ENCODE results near the gene VHLL. TPM values are rescaled to one million over a fixed set of nuclear protein-coding genes. Genes with fewer than 3 reads are reported as not detected.
"Not testable (repeated sequence)": the region's sequence is repeated elsewhere in the genome, so short reads cannot be mapped to it uniquely, and the experiment has no call there.

VHLL gene
- total RNA-seq (not detected in 2 replicates), polyA plus RNA-seq (not detected in 2 replicates), polyA minus RNA-seq (ENCODE audit: low replicate concordance) (not detected in 2 replicates)
- polyA plus RNA-seq (2012), result not detected in 2 replicates

DNA sequence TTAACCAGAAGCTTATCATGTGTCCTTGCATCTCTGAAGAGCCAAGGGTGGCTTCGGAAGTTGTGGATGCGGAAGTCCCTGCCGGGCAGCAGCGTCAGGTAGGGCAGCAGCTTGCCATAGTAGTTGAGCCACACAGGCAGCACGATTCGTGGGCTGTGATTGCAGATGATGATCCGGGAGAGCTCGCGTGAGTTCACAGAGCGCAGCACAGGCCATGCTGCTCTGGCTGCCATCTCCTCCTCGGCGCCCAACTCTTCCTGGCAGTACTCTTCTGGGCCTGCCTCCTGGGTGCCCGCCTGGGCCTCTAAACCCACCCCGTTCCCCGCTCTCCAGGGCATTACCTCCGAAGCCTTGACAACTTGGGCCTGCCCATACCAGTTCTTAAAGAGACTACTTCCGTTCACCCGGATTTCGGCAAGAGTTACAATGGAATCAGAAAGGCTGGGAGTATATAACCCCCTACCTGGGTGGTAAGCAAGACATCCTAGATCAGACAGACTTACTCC, at the start of gene VHLL:
VHLL (minus strand) TSS at position 456 of the 506 bp plus-strand sequence; CDS start at position 338, 118 bp downstream.
- H3K9me3 ChIP-seq (ENCODE audit: control insufficient read depth, insufficient read depth, low read depth, low read length), result no peaks in the 10 kb centered on the region
- no peak within 1 kb of the TSS for H2AFZ ChIP-seq (ENCODE audit: low read length)
- no peak within 1 kb of the TSS for H3K27ac ChIP-seq (ENCODE audit: insufficient read depth, low read length)
- peaks cover 6% of the 10 kb centered on the region for H3K79me2 ChIP-seq (ENCODE audit: control insufficient read depth, insufficient read depth, low read length)
- no peak for TF ChIP-seq EZH2 (IDR thresholded peaks at IDR 0.05; ENCODE audit: low read length, missing control alignments)
- TF ChIP-seq, protein P1, sequence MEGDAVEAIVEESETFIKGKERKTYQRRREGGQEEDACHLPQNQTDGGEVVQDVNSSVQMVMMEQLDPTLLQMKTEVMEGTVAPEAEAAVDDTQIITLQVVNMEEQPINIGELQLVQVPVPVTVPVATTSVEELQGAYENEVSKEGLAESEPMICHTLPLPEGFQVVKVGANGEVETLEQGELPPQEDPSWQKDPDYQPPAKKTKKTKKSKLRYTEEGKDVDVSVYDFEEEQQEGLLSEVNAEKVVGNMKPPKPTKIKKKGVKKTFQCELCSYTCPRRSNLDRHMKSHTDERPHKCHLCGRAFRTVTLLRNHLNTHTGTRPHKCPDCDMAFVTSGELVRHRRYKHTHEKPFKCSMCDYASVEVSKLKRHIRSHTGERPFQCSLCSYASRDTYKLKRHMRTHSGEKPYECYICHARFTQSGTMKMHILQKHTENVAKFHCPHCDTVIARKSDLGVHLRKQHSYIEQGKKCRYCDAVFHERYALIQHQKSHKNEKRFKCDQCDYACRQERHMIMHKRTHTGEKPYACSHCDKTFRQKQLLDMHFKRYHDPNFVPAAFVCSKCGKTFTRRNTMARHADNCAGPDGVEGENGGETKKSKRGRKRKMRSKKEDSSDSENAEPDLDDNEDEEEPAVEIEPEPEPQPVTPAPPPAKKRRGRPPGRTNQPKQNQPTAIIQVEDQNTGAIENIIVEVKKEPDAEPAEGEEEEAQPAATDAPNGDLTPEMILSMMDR (conservative IDR thresholded peaks at IDR 0.05 in 1 of 2, IDR thresholded peaks at IDR 0.05 in 1 of 2; ENCODE audit: low read depth in 1 of 2, low read length in 2 of 2), result no peak
- no peaks in the 10 kb centered on the region for H3K27me3 ChIP-seq (ENCODE audit: control insufficient read depth, insufficient read depth, low read length)
- peaks cover 6% of the 10 kb centered on the region for H3K4me1 ChIP-seq (ENCODE audit: control insufficient read depth, extremely low read depth, insufficient read depth, low read length)
- H3K36me3 ChIP-seq (ENCODE audit: control insufficient read depth, insufficient read depth, low read length), result no peaks in the 10 kb centered on the region
- no peak for DNase-seq (ENCODE audit: low read depth in 2 of 2)
- no peaks in the 10 kb centered on the region for H4K20me1 ChIP-seq (ENCODE audit: control insufficient read depth, extremely low read depth, insufficient read depth, low read length)
- no peak within 1 kb of the TSS for H3K4me3 ChIP-seq (replicated peaks in 1 of 4; ENCODE audit: control extremely low read depth in 1 of 4, insufficient read depth in 1 of 4, low read depth in 3 of 4, low read length in 4 of 4)
- no peak within 1 kb of the TSS for H3K4me2 ChIP-seq (ENCODE audit: extremely low read depth, insufficient read depth, low read length)
- H3K9ac ChIP-seq (ENCODE audit: insufficient read depth, low read length), result no peak within 1 kb of the TSS

DNA sequence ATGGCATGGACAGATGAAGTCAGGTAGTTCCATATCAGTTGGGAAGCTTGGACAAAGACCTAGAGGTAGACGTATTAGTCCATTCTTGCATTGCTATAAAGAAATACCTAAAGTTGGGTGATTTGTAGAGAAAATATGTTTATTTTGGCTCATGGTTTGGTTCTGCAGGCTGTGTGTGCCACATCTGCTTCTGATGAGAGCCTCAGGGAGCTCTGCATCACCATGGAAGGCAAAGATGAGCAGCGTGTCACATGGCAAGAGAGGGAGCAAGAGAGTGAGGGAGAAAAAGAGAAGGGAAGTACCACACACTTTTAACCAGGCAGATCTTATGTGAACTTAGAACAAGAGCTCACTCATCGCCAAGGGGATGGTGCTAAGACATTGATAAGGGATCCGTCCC, 48.2 kb upstream of the VHLL start:
- Histone ChIP-seq H3K4me3 (replicated peaks in 1 of 4; ENCODE audit: control extremely low read depth in 1 of 4, insufficient read depth in 1 of 4, low read depth in 3 of 4, low read length in 4 of 4) (no peak overlapping the region), H3K4me2 (ENCODE audit: extremely low read depth, insufficient read depth, low read length) (no peak overlapping the region), H3K79me2 (ENCODE audit: control insufficient read depth, insufficient read depth, low read length) (no peaks in the 10 kb centered on the region), H4K20me1 (ENCODE audit: control insufficient read depth, extremely low read depth, insufficient read depth, low read length) (no peaks in the 10 kb centered on the region), H3K27me3 (ENCODE audit: control insufficient read depth, insufficient read depth, low read length) (peaks cover 17% of the 10 kb centered on the region), H3K4me1 (ENCODE audit: control insufficient read depth, extremely low read depth, insufficient read depth, low read length) (peaks cover 3% of the 10 kb centered on the region), H3K9me3 (ENCODE audit: control insufficient read depth, insufficient read depth, low read depth, low read length) (no peaks in the 10 kb centered on the region), H3K27ac (ENCODE audit: insufficient read depth, low read length) (no peak overlapping the region), H3K36me3 (ENCODE audit: control insufficient read depth, insufficient read depth, low read length) (no peaks in the 10 kb centered on the region), H3K9ac (ENCODE audit: insufficient read depth, low read length) (no peak overlapping the region), H2AFZ (ENCODE audit: low read length) (no peak overlapping the region)
- DNase-seq (ENCODE audit: low read depth in 2 of 2), result peak; percentile 18 to 57
- TF ChIP-seq, protein P1 (conservative IDR thresholded peaks at IDR 0.05 in 1 of 2, IDR thresholded peaks at IDR 0.05 in 1 of 2; ENCODE audit: low read depth in 1 of 2, low read length in 2 of 2), result no peak
- no peak for TF ChIP-seq EZH2 (IDR thresholded peaks at IDR 0.05; ENCODE audit: low read length, missing control alignments)

DNA sequence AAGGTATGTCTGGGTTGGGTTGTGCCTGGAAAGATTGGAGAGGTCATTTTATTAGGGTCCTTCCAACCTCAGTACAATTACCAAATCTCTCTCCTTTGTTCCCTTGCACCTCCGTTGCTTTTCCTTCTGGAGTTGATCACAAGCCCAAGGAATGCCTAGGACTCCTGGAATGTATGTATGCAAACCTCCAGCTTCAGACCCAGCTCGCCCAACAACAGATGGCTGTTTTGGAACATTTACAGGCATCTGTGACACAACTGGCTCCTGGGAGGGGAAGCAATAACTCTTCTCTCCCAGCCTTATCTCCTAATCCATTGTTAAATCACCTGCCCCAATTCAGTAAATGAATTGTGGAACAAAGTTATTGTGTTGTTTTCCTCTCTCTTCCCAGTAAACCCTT, 47.5 kb upstream of the VHLL start:
- peaks cover 13% of the 10 kb centered on the region for H3K27me3 ChIP-seq (ENCODE audit: control insufficient read depth, insufficient read depth, low read length)
- H3K79me2 ChIP-seq (ENCODE audit: control insufficient read depth, insufficient read depth, low read length), result no peaks in the 10 kb centered on the region
- no peak overlapping the region for H3K9ac ChIP-seq (ENCODE audit: insufficient read depth, low read length)
- no peak overlapping the region for H3K27ac ChIP-seq (ENCODE audit: insufficient read depth, low read length)
- TF ChIP-seq EZH2 (IDR thresholded peaks at IDR 0.05; ENCODE audit: low read length, missing control alignments), result no peak
- TF ChIP-seq, protein P1 (conservative IDR thresholded peaks at IDR 0.05 in 1 of 2, IDR thresholded peaks at IDR 0.05 in 1 of 2; ENCODE audit: low read depth in 1 of 2, low read length in 2 of 2), result no peak
- H3K9me3 ChIP-seq (ENCODE audit: control insufficient read depth, insufficient read depth, low read depth, low read length), result no peaks in the 10 kb centered on the region
- DNase-seq (ENCODE audit: low read depth in 2 of 2), result peak in 1 of 2 donors; percentile 66
- H3K4me2 ChIP-seq (ENCODE audit: extremely low read depth, insufficient read depth, low read length), result no peak overlapping the region
- peaks cover 3% of the 10 kb centered on the region for H3K4me1 ChIP-seq (ENCODE audit: control insufficient read depth, extremely low read depth, insufficient read depth, low read length)
- H3K4me3 ChIP-seq (replicated peaks in 1 of 4; ENCODE audit: control extremely low read depth in 1 of 4, insufficient read depth in 1 of 4, low read depth in 3 of 4, low read length in 4 of 4), result no peak overlapping the region
- H3K36me3 ChIP-seq (ENCODE audit: control insufficient read depth, insufficient read depth, low read length), result no peaks in the 10 kb centered on the region
- no peaks in the 10 kb centered on the region for H4K20me1 ChIP-seq (ENCODE audit: control insufficient read depth, extremely low read depth, insufficient read depth, low read length)
- H2AFZ ChIP-seq (ENCODE audit: low read length), result no peak overlapping the region

DNA sequence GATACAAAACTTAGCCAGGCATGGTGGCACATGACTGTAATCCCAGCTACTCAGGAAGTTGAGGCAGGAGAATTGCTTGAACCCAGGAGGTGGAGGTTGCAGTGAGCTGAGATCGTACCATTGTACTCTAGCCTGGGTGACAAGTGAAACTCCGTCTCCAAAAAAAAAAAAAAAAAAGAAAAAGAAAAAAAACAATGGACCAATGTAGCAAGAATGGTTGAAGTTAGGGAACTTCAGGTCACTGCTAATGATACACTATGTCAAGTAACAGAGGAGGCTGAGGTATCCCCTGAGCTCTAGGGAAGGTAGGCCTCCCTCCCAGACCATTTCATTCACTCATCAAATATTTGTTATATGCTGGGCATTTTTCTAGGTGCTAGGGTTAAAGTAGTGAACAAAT, 46.9 kb upstream of the VHLL start:
- not testable (repeated sequence) for H3K4me1 ChIP-seq (ENCODE audit: control insufficient read depth, extremely low read depth, insufficient read depth, low read length); DNase-seq (ENCODE audit: low read depth in 2 of 2); H3K9ac ChIP-seq (ENCODE audit: insufficient read depth, low read length); H4K20me1 ChIP-seq (ENCODE audit: control insufficient read depth, extremely low read depth, insufficient read depth, low read length); H3K4me3 ChIP-seq (replicated peaks in 1 of 4; ENCODE audit: control extremely low read depth in 1 of 4, insufficient read depth in 1 of 4, low read depth in 3 of 4, low read length in 4 of 4); H3K27ac ChIP-seq (ENCODE audit: insufficient read depth, low read length); H3K36me3 ChIP-seq (ENCODE audit: control insufficient read depth, insufficient read depth, low read length); H2AFZ ChIP-seq (ENCODE audit: low read length); H3K9me3 ChIP-seq (ENCODE audit: control insufficient read depth, insufficient read depth, low read depth, low read length); H3K79me2 ChIP-seq (ENCODE audit: control insufficient read depth, insufficient read depth, low read length); H3K4me2 ChIP-seq (ENCODE audit: extremely low read depth, insufficient read depth, low read length); H3K27me3 ChIP-seq (ENCODE audit: control insufficient read depth, insufficient read depth, low read length)
